ENCODE data around the gene TLK1.

The TLK1 gene

GRCh38 chr2:170984079-170984478, 176.6 kb downstream of the TLK1 start:
- no peak for TF ChIP-seq CTCF (conservative IDR thresholded peaks at IDR 0.05)
- no peak overlapping the region for H3K27ac ChIP-seq

- TF ChIP-seq CTCF (conservative IDR thresholded peaks at IDR 0.05) = no peak
- H3K27ac ChIP-seq = no peak overlapping the region
These were observed 184.8 kb downstream of the TLK1 start for GRCh38 chr2:170975943-170976270.

GRCh38 chr2:170975127-170975942, 185.4 kb downstream of the TLK1 start:
- no peak for TF ChIP-seq CTCF (conservative IDR thresholded peaks at IDR 0.05)
- H3K27ac ChIP-seq = no peak overlapping the region

GRCh38 chr2:170974304-170974993, 186.2 kb downstream of the TLK1 start:
- H3K27ac ChIP-seq = peak overlapping the region; percentile 88; the same call in 1 of the 2 replicates
- TF ChIP-seq CTCF (conservative IDR thresholded peaks at IDR 0.05) = no peak

GRCh38 chr2:170973492-170974303, 187.0 kb downstream of the TLK1 start:
- H3K27ac ChIP-seq = peak overlapping the region; percentile 88
- peak; percentile 97 for TF ChIP-seq CTCF (conservative IDR thresholded peaks at IDR 0.05)

- H3K27ac ChIP-seq = peak overlapping the region; percentile 88
- no peak for TF ChIP-seq CTCF (conservative IDR thresholded peaks at IDR 0.05)
These were observed 187.5 kb downstream of the TLK1 start for GRCh38 chr2:170973225-170973491.
